ENCODE results near the gene AKAP13.

DNA sequence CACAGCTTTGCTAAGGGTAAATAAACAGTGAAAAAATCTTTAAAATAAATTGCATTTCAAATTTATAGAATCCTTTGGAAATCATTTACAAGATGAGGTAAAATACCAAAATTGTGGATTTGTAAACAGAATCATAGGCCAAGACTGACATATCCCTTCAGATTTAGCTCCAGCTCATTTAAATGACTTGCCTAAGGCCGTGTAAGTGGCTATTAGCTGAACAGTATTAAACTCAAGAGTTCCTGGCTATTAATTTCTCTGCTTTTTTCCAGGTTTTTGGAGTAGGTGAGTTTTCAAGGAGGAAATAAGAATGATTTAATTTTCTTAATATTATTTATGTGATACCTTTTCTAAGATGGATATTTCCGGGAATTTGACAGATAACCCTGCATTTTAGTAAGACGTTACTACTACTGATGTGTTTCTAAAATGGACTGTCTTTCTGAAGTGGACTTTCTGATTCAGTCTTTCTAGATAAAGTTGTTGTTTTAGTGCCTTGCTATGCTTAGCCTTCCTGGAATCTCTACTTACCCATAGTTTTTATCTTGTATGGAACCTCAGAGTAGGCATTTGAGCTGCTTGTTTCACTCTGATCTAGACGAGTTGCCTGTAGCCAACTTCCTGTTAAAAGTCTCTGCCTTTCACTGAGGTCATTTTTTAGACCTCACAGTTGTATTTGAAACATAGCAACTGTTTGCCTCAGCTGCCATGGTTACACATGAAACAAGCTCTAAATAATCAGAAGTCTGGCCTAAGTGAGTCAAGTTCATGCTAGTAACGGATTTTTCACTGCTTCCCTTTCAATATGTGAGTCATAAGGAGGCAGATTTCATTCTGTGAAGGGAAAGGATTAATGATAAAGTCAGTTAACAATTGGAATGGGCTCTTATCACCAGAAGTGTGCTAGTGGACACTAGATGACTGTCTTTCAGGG lies 287.4 kb downstream of the AKAP13 start:
- no peak for TF ChIP-seq CREB1 (IDR thresholded peaks at IDR 0.05)
- TF ChIP-seq CREB1 (CRISPR knock-in tag; IDR thresholded peaks at IDR 0.05) = no peak
- TF ChIP-seq ZNF124 (CRISPR knock-in tag; IDR thresholded peaks at IDR 0.05) = no peak
- TF ChIP-seq IRF2 (CRISPR knock-in tag; IDR thresholded peaks at IDR 0.05) = no peak
- TF ChIP-seq, protein P1, sequence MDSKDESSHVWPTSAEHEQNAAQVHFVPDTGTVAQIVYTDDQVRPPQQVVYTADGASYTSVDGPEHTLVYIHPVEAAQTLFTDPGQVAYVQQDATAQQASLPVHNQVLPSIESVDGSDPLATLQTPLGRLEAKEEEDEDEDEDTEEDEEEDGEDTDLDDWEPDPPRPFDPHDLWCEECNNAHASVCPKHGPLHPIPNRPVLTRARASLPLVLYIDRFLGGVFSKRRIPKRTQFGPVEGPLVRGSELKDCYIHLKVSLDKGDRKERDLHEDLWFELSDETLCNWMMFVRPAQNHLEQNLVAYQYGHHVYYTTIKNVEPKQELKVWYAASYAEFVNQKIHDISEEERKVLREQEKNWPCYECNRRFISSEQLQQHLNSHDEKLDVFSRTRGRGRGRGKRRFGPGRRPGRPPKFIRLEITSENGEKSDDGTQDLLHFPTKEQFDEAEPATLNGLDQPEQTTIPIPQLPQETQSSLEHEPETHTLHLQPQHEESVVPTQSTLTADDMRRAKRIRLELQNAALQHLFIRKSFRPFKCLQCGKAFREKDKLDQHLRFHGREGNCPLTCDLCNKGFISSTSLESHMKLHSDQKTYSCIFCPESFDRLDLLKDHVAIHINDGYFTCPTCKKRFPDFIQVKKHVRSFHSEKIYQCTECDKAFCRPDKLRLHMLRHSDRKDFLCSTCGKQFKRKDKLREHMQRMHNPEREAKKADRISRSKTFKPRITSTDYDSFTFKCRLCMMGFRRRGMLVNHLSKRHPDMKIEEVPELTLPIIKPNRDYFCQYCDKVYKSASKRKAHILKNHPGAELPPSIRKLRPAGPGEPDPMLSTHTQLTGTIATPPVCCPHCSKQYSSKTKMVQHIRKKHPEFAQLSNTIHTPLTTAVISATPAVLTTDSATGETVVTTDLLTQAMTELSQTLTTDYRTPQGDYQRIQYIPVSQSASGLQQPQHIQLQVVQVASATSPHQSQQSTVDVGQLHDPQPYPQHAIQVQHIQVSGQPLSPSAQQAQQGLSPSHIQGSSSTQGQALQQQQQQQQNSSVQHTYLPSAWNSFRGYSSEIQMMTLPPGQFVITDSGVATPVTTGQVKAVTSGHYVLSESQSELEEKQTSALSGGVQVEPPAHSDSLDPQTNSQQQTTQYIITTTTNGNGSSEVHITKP (CRISPR knock-in tag; IDR thresholded peaks at IDR 0.05; ENCODE audit: low read depth) = no peak
- TF ChIP-seq NFYB (CRISPR knock-in tag; IDR thresholded peaks at IDR 0.05) = no peak
- TF ChIP-seq, protein P2, sequence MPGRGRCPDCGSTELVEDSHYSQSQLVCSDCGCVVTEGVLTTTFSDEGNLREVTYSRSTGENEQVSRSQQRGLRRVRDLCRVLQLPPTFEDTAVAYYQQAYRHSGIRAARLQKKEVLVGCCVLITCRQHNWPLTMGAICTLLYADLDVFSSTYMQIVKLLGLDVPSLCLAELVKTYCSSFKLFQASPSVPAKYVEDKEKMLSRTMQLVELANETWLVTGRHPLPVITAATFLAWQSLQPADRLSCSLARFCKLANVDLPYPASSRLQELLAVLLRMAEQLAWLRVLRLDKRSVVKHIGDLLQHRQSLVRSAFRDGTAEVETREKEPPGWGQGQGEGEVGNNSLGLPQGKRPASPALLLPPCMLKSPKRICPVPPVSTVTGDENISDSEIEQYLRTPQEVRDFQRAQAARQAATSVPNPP (CRISPR knock-in tag; IDR thresholded peaks at IDR 0.05) = no peak
- no peak for TF ChIP-seq TAF1 (CRISPR knock-in tag; IDR thresholded peaks at IDR 0.05)
- no peak for TF ChIP-seq TCF12 (IDR thresholded peaks at IDR 0.05)
- no peak for TF ChIP-seq TCF12 (CRISPR knock-in tag; IDR thresholded peaks at IDR 0.05)
- no peak for TF ChIP-seq RAD21 (CRISPR knock-in tag; IDR thresholded peaks at IDR 0.05)
